Coronary artery (tissue), 2 donors: Measurements from ENCODE around the gene PCDH9.

ENCODE experiments used
- DNase-seq: peaks from one replicate; pipeline ENCODE4 v3.0.0-alpha.2; 2017; ENCODE audit warnings: low spot score
- H3K27ac ChIP-seq, 2 donors: fragments of 200-600 bp; sonication (generic); one replicate each; pipeline ENCODE4 v1.5.1; 2016 to 2019
- H3K4me3 ChIP-seq: fragments of 200-600 bp; sonication (generic); 2 replicates; pipeline ENCODE4 v1.5.1; 2016; ENCODE audit warnings: mild to moderate bottlenecking, moderate library complexity
- CTCF ChIP-seq: fragments of 200-600 bp; sonication (generic); IDR thresholded peaks from one replicate; pipeline ENCODE4 v1.5.1; 2019; ENCODE audit warnings: antibody characterized with exemption

The PCDH9 gene

DNA sequence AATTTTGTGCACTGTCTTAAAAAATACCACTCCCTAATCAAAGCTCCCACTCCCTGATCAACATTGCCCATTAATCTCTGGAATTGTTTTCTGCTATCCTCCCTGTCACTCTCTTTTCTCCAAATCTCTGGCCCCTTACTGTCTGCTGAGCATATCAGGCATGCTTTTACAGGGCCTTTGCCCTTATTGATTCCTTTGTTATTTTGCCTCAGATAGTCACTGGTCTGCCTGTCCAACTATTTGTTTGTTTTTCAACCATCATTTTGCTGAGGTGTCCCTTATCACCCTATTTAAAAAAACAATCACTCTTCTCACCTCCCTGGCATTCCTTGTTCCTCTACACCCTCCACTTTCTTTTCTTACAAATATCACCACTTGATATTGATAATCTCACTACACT is 153.0 kb downstream of the PCDH9 start:
- Histone ChIP-seq H3K4me3 (no peak overlapping the region), H3K27ac (no peak overlapping the region)
- TF ChIP-seq CTCF = no peak
- DNase-seq = no peak

DNA sequence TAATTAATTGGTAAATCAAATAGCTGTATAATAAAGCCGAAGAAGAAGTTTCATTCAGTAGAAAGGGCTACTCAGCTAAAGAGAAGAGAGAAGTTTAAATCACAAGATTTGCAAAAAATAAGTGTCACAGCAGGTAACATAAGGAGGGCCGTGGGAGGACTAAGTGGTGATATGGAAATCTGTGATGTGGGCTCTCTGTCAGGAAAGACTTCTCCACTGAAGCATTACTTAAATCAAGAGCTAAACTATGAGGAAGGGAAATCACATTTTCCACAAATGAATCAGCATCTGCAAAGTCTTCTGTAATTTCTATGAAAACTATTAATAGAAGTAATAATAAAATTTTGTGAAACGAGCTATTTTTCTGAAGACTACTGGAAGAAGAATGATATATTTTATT is 153.8 kb downstream of the PCDH9 start:
- TF ChIP-seq CTCF = no peak
- Histone ChIP-seq H3K27ac (no peak overlapping the region), H3K4me3 (no peak overlapping the region)
- DNase-seq = no peak

DNA sequence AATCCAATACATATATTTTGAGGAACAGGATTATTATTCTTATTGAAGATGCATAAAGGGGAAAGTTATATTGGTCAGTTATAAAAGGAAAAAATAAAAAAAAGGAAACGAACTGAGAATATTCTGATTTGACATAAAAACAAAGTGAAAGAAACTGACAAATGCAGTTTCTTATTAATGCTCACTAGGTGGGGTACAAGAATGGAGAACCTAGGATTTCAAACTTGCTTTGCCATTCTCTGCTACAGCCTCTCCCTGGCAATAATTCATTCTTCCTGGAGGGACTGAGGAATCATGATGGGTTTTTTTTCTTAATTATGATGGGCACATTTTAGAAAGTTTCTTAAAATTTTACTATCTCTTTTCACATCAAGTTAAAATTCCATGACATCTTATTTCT is 154.9 kb downstream of the PCDH9 start:
- DNase-seq = no peak
- no peak overlapping the region for H3K4me3 ChIP-seq
- no peak for TF ChIP-seq CTCF
- no peak overlapping the region for H3K27ac ChIP-seq

- no peak overlapping the region for H3K27ac ChIP-seq
- no peak overlapping the region for H3K4me3 ChIP-seq
- DNase-seq = no peak
- no peak for TF ChIP-seq CTCF
These were observed 158.1 kb downstream of the PCDH9 start for GRCh38 chr13:67071918-67072598.

DNA sequence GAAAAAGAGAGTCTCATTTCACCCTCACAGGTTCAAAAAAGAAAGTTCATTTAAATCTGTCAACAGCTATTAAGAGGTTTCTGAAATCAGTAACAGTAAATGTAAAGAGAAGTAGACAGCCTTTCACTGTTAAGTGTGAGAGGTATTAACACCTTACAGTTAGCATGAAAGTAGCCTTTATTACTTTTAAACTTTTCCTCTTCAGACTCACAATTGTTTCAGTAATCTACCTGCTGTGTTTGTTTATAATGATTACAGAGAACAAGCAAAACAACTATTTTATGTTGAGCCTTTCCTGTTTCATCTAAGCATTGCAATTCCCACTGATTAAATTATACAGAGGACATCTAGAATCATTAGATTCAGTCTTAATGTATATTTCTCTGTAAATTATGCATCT is 159.8 kb downstream of the PCDH9 start:
- no peak for DNase-seq
- H3K27ac ChIP-seq = no peak overlapping the region
- no peak for TF ChIP-seq CTCF
- no peak overlapping the region for H3K4me3 ChIP-seq

GRCh38 chr13:67069117-67069767 is 160.9 kb downstream of the PCDH9 start:
- Histone ChIP-seq H3K27ac (no peak overlapping the region), H3K4me3 (no peak overlapping the region)
- DNase-seq = no peak
- no peak for TF ChIP-seq CTCF

- Histone ChIP-seq H3K27ac (no peak overlapping the region), H3K4me3 (no peak overlapping the region)
- no peak for TF ChIP-seq CTCF
These were observed 165.2 kb downstream of the PCDH9 start for GRCh38 chr13:67064920-67065319.

More at GRCh38 chr13:67064920-67065319, 165.2 kb downstream of the PCDH9 start:
- DNase-seq = no peak
